ENCODE measurements around the gene PNPLA1. TPM values are rescaled to one million over a fixed set of nuclear protein-coding genes. Genes with fewer than 3 reads are reported as not detected.
A peak's percentile ranks its signal among the peaks of the same experiment; 100 is the strongest.

Gene PNPLA1
- total and polyA plus RNA-seq, 10 of the 15 experiments (the other 5 are each of a cell fraction or from before 2014, with no cell fraction given), result 0.04 TPM; not detected in 9

- TF ChIP-seq DPF2 (IDR thresholded peaks at IDR 0.05) (no peak; the same call in 1 of the 2 replicates), ATF2 (IDR thresholded peaks at IDR 0.05; ENCODE audit: low read length) (peak; percentile 63; the same call in 1 of the 2 replicates), RBBP5 (conservative IDR thresholded peaks at IDR 0.05) (no peak), RFX5 (IDR thresholded peaks at IDR 0.05; ENCODE audit: low read depth, low read length) (no peak), SKIL (IDR thresholded peaks at IDR 0.05; ENCODE audit: low read depth, poor library complexity, severe bottlenecking) (peak; percentile 17), SMAD5 (IDR thresholded peaks at IDR 0.05; ENCODE audit: low read depth) (no peak), ZZZ3 (IDR thresholded peaks at IDR 0.05; ENCODE audit: control insufficient read depth, insufficient read length, low read depth) (no peak), EED (IDR thresholded peaks at IDR 0.05; ENCODE audit: low read depth) (peak; percentile 69), ZBED1 (IDR thresholded peaks at IDR 0.05; ENCODE audit: borderline replicate concordance) (0 out of 2 replicates have a peak, but pooled peaks have one; percentile 54), KLF5 (IDR thresholded peaks at IDR 0.05; ENCODE audit: partially characterized antibody) (no peak), YY1 (IDR thresholded peaks at IDR 0.05; ENCODE audit: low read depth, low read length) (peak; percentile 97), CEBPB (IDR thresholded peaks at IDR 0.05; ENCODE audit: borderline replicate concordance in 1 of 2, low read depth in 2 of 2, low read length in 2 of 2) (no peak), IKZF1 (conservative IDR thresholded peaks at IDR 0.05) (peak; percentile 65; the same call in 1 of the 2 replicates), ZNF592 (IDR thresholded peaks at IDR 0.05) (no peak), CTCF (IDR thresholded peaks at IDR 0.05 in 2 of 3, conservative IDR thresholded peaks at IDR 0.05 in 1 of 3; ENCODE audit: control insufficient read depth in 2 of 3, extremely low read depth in 1 of 3, insufficient read depth in 1 of 3, low read depth in 3 of 3, low read length in 3 of 3) (peak; percentile 91 to 100 (median 98)), RB1 (IDR thresholded peaks at IDR 0.05; ENCODE audit: borderline replicate concordance) (no peak), RUNX3 (IDR thresholded peaks at IDR 0.05; ENCODE audit: low read length) (peak; percentile 69), MEF2A (IDR thresholded peaks at IDR 0.05; ENCODE audit: insufficient read depth, low read depth, low read length) (peak; percentile 72; the same call in 1 of the 2 replicates), TCF12 (IDR thresholded peaks at IDR 0.05; ENCODE audit: low read depth, low read length) (no peak), RCOR1 (conservative IDR thresholded peaks at IDR 0.05; ENCODE audit: low read depth, low read length) (0 out of 2 replicates have a peak, but pooled peaks have one; percentile 52), NFIC (IDR thresholded peaks at IDR 0.05; ENCODE audit: low read depth, low read length) (0 out of 2 replicates have a peak, but pooled peaks have one; percentile 32)
These were observed 71.0 kb downstream of the PNPLA1 start (continued) for GRCh38 chr6:36340618-36341454.
